Suprapubic skin (tissue), 4 donors: ENCODE measurements around the gene FAM81A. TPM values are rescaled to one million over a fixed set of nuclear protein-coding genes. Genes with fewer than 3 reads are reported as not detected.

Experiments
- DNase-seq, 2 donors: peaks; one replicate each; pipeline ENCODE4 v3.0.0-alpha.2; 2019; ENCODE audit warnings: low spot score in 2 of 2
- H3K27ac ChIP-seq: fragments of 200-600 bp; sonication (generic); one replicate; pipeline ENCODE4 v1.5.1; 2019
- H3K27me3 ChIP-seq: fragments of 200-600 bp; sonication (generic); one replicate; pipeline ENCODE4 v1.5.1; 2019
- H3K36me3 ChIP-seq: fragments of 200-600 bp; sonication (generic); one replicate; pipeline ENCODE4 v1.5.1; 2019
- H3K4me1 ChIP-seq: fragments of 200-600 bp; sonication (generic); one replicate; pipeline ENCODE4 v1.5.1; 2019
- H3K4me3 ChIP-seq: fragments of 200-600 bp; sonication (generic); one replicate; pipeline ENCODE4 v1.5.1; 2019; ENCODE audit warnings: mild to moderate bottlenecking
- H3K9me3 ChIP-seq: fragments of 200-600 bp; sonication (generic); one replicate; pipeline ENCODE4 v1.5.1; 2019
- EP300 ChIP-seq: sonication (generic); formaldehyde crosslinking; IDR thresholded peaks from one replicate; pipeline ENCODE4 v1.6.1; 2017; ENCODE audit warnings: antibody characterized with exemption
- POLR2A ChIP-seq, 2 donors: fragments of 450-650 bp; IDR thresholded peaks; one replicate each; pipeline ENCODE4 v1.6.1; 2017; ENCODE audit warnings: antibody characterized with exemption in 2 of 2, mild to moderate bottlenecking in 2 of 2, moderate library complexity in 2 of 2
- POLR2AphosphoS5 ChIP-seq, 3 donors: sonication (generic); formaldehyde crosslinking; IDR thresholded peaks; one replicate each; pipeline ENCODE4 v1.6.1; 2017; ENCODE audit warnings: antibody characterized with exemption in 3 of 3
- WGBS: methylation state at CpG from one replicate; pipeline ENCODE4 v1.1.5; 2018; 5-methylcytosine and 5-hydroxymethylcytosine counted together
- total RNA-seq, 4 donors: library from RNA; depleted of rRNA; stranded (reverse); fragments of >200 nt; gene quantifications; one replicate each; pipeline ENCODE4 v1.1.0, GENCODE V29; 2016
- TF ChIP-seq, protein P1 (sequence below), 2 donors: fragments of 200-600 bp in 1 of 2; fragments of 450-650 bp in 1 of 2; sonication (generic) in 1 of 2; IDR thresholded peaks; one replicate each; pipeline ENCODE4 v1.5.1; 2016 to 2019; ENCODE audit warnings: antibody characterized with exemption in 2 of 2, mild to moderate bottlenecking in 1 of 2, moderate library complexity in 1 of 2

The FAM81A gene
- total RNA-seq, 4 donors from 2014 or later: 0.79 to 7.8 (median 1.8) TPM

DNA sequence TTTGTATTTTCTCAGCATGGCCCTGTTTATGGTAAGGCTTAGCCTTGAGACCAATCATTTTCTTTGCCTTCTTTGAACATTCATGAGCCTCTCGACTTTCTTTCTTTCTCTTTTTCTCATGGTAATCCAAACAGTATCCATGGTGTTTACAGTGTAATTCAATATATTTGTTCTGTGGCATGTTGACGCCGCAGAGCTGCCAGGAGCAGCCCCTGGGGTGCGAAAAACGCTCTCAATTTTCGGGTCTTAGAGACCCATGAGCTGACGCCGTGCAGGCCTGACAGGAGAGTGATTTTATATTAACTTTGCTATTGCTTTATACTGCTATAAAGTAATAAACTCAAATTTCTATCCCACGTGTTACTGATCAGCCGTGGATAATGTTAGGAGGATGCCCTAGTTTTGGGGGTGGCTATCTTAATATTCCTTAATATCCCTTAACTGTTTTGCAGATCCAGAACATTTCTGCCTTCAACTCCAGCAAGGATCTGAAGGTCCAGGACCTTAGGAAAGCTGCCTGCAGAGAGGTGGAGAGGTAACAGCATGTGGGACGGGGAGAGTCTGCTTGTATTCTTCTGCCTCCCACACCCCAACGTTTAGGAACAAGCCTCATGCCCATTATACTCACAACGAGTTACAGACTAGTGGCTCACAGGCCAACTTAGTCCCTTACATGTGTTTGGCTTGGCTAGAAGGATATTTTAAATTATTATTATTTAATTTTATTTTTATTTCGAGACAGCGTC lies 36.0 kb upstream of the FAM81A start:
- H3K4me3 ChIP-seq: no peak overlapping the region
- H3K27ac ChIP-seq: no peak overlapping the region
- no peaks in the 10 kb centered on the region for H3K9me3 ChIP-seq
- TF ChIP-seq EP300: no peak
- no peak for TF ChIP-seq POLR2A (IDR thresholded peaks at IDR 0.05)
- TF ChIP-seq POLR2AphosphoS5 (IDR thresholded peaks at IDR 0.05): no peak
- TF ChIP-seq, protein P1, sequence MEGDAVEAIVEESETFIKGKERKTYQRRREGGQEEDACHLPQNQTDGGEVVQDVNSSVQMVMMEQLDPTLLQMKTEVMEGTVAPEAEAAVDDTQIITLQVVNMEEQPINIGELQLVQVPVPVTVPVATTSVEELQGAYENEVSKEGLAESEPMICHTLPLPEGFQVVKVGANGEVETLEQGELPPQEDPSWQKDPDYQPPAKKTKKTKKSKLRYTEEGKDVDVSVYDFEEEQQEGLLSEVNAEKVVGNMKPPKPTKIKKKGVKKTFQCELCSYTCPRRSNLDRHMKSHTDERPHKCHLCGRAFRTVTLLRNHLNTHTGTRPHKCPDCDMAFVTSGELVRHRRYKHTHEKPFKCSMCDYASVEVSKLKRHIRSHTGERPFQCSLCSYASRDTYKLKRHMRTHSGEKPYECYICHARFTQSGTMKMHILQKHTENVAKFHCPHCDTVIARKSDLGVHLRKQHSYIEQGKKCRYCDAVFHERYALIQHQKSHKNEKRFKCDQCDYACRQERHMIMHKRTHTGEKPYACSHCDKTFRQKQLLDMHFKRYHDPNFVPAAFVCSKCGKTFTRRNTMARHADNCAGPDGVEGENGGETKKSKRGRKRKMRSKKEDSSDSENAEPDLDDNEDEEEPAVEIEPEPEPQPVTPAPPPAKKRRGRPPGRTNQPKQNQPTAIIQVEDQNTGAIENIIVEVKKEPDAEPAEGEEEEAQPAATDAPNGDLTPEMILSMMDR (IDR thresholded peaks at IDR 0.05): no peak
- no peak for DNase-seq
- no peaks in the 10 kb centered on the region for H3K27me3 ChIP-seq
- no peaks in the 10 kb centered on the region for H3K36me3 ChIP-seq
- peaks cover 12% of the 10 kb centered on the region for H3K4me1 ChIP-seq
- 82% methylated on average over 15 of the region's 15 CpGs for WGBS

DNA sequence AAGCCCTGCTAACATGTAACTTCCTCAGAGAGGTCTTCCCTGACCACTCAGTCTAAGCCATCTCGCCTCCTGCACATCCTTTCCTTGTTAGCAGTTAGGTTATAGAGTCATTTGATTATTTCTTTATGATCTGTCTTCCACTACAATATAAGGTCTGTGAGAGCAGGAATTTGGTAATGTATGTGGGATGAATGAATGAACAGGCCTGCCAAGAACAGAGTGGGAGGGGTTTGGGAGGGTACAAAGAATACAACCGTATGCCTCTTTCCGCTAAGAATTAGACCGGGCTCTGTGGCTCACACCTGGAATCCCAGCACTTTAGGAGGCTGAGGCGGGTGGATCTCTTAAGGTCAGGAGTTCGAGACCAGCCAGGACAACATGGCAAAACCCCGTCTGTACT lies 32.9 kb upstream of the FAM81A start:
- Histone ChIP-seq H3K27me3 (no peaks in the 10 kb centered on the region), H3K9me3 (no peaks in the 10 kb centered on the region), H3K4me1 (peaks cover 5% of the 10 kb centered on the region), H3K36me3 (no peaks in the 10 kb centered on the region), H3K4me3 (no peak overlapping the region), H3K27ac (no peak overlapping the region)
- 74% methylated on average over 7 of the region's 7 CpGs for WGBS
- no peak for DNase-seq
- no peak for TF ChIP-seq POLR2A (IDR thresholded peaks at IDR 0.05)

DNA sequence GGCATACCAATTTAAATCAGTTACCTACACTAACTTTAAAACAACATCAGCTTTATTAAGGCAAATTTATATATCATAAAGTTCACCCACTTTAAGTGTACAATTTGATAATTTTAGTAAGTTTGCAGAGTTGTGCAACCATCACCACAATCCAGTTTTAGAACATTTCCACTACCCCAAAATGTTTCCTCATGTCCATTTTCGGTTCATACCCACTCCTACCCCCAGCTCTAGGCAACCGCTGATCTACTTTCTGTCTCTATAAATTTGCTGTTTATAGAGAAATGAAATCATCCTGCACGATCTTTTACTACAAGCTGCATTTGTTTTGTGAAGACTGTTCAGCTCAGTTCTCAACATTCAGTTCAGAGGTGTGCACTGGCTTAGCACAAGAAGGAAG lies 31.5 kb upstream of the FAM81A start:
- no peak for TF ChIP-seq POLR2AphosphoS5 (IDR thresholded peaks at IDR 0.05)
- TF ChIP-seq, protein P1 (IDR thresholded peaks at IDR 0.05): no peak
- no peak for TF ChIP-seq EP300
- no peak for TF ChIP-seq POLR2A (IDR thresholded peaks at IDR 0.05)
- WGBS: 65% methylated on average over 3 of the region's 3 CpGs

DNA sequence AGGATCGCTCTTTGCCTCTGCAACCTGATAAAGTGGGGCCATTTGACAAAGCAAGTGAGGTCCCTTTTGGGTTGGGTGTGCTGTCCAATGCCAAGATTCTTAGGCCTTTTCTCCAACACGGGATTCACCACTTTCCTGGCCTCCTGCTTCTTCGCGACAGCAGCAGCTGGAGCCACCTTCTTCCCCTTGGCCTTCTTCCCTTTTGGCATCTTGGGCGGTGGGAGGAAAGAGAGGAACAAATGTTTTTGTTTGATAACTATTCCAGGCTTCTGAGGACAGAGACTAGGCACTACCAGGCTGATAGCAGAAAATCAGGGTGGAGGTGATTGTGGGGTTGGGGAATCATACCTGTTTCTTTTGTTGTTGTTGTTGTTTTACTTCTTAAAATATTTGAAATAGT lies 30.0 kb upstream of the FAM81A start:
- TF ChIP-seq, protein P1 (IDR thresholded peaks at IDR 0.05): no peak
- TF ChIP-seq EP300 (no peak), POLR2A (IDR thresholded peaks at IDR 0.05) (no peak), POLR2AphosphoS5 (IDR thresholded peaks at IDR 0.05) (no peak)
- no peak for DNase-seq
- no peaks in the 10 kb centered on the region for H3K4me1 ChIP-seq
- H3K9me3 ChIP-seq: no peaks in the 10 kb centered on the region
- H3K4me3 ChIP-seq: no peak overlapping the region
- H3K27me3 ChIP-seq: no peaks in the 10 kb centered on the region
- no peak overlapping the region for H3K27ac ChIP-seq
- 68% methylated on average over 5 of the region's 5 CpGs for WGBS
- no peaks in the 10 kb centered on the region for H3K36me3 ChIP-seq

More for the DNA sequence above, 31.5 kb upstream of the FAM81A start:
- H3K4me1 ChIP-seq: no peaks in the 10 kb centered on the region
- no peak overlapping the region for H3K27ac ChIP-seq
- no peaks in the 10 kb centered on the region for H3K27me3 ChIP-seq
- H3K4me3 ChIP-seq: no peak overlapping the region
- H3K36me3 ChIP-seq: no peaks in the 10 kb centered on the region
- no peaks in the 10 kb centered on the region for H3K9me3 ChIP-seq
- no peak for DNase-seq

DNA sequence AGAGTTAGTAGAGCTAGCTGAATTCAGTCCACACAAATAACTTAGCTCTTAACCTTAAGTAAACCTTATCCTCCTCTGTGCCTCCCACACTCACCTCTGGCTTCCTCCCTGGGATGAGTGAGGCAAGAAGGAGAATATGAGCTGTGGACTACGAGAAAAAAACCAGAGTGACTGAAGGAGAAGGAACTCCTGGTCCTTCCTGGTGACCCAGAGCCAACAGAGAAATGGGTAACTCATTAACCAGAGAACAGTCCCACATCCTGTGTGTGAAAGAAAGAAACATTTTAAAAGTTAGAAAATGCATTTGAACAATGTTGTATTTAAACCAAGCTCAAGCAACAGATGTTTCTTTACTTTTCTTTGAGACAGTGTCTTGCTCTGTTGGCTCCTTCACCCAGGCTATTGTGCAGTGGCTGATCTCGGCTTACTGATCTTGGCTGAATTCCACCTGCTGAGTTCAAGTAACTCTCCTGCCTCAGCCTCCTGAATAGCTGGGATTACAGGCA lies 27.5 kb upstream of the FAM81A start:
- TF ChIP-seq, protein P1 (IDR thresholded peaks at IDR 0.05): no peak
- Histone ChIP-seq H3K36me3 (no peaks in the 10 kb centered on the region), H3K27ac (no peak overlapping the region), H3K9me3 (no peaks in the 10 kb centered on the region), H3K4me3 (no peak overlapping the region), H3K4me1 (no peaks in the 10 kb centered on the region), H3K27me3 (no peaks in the 10 kb centered on the region)
- no peak for DNase-seq
- WGBS: 37% methylated on average over 2 of the region's 2 CpGs

DNA sequence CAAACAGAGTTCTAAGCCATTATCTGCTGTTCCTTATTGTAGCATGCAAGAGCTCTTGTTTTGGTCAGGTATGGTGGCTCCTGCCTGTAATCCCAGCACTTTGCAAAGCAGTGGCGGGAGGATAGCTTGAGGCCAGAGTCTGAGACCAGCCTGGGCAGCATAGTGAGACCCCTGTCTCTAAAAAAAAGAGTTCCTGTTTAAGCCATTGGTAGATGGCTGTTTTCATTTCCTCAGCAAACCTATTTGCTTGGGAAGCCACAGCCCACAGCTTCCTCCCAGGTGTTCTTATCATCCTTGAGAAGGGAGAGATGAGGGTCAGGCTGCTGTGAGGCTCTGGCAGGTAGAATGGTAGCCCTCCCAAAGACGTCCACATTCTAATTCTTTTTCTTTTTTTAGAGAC lies 24.4 kb upstream of the FAM81A start:
- H3K9me3 ChIP-seq: no peaks in the 10 kb centered on the region
- TF ChIP-seq POLR2AphosphoS5 (IDR thresholded peaks at IDR 0.05) (no peak), POLR2A (IDR thresholded peaks at IDR 0.05) (no peak), EP300 (no peak)
- TF ChIP-seq, protein P1 (IDR thresholded peaks at IDR 0.05): no peak
- no peaks in the 10 kb centered on the region for H3K4me1 ChIP-seq
- no peak for DNase-seq
- no peaks in the 10 kb centered on the region for H3K36me3 ChIP-seq
- H3K4me3 ChIP-seq: no peak overlapping the region
- 79% methylated on average over 2 of the region's 2 CpGs for WGBS
- peaks cover 6% of the 10 kb centered on the region for H3K27me3 ChIP-seq
- no peak overlapping the region for H3K27ac ChIP-seq
